ENCODE measurements around the gene ARHGAP24.

GRCh38 chr4:85426366-85426765, 48.6 kb upstream of the ARHGAP24 start:
- TF ChIP-seq CTCF (IDR thresholded peaks at IDR 0.05) (no peak), POLR2AphosphoS5 (IDR thresholded peaks at IDR 0.05) (no peak)
